GM12873 (cell line): Measurements from ENCODE around the gene GNAS.

ENCODE experiments used
- TF ChIP-seq, protein P1 (sequence below): IDR thresholded peaks from 2 replicates; pipeline ENCODE4 v1.5.1; 2012; ENCODE audit warnings: low read depth, mild to moderate bottlenecking, moderate library complexity, low read length, control low read depth; ENCODE audit not compliant: insufficient read depth; ENCODE audit errors: missing control alignments

GNAS gene

DNA sequence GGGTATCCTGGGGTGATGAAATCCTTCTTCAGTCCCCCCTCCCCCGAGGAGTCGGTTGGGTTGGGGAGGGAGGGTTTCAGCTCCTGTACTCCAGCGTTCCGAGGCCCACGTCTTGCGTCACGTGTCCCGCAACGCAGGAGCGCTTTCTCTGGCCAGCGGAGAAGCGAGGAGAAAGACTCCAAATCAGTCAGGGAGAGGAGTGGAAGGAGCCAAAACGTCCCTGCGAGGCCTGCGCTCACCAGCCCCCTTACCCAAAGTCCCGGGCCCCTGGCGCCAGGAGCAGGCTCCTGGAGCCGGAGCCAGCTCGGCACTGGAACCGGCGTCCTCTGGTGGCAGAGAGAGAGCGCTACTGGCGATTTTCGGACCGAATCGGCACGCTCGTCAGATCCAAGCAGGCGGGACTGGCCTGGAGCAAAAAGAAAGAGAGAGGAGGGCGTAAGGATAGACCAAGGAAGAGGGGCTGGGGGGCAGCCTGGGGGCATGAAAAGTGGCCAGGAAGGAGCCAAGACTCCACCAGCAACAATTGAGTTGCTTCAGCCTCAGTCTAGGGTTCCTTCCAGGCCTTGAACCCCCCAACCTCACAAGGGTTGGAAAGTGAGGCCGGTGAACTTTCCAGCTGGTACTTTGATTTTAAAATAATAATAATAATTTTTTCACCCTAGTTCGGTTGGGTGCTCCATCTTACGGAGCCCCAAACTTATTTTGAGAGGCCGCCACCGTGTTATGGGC, at the start of gene GNAS:
TSS of gene GNAS (plus strand) at position 174 of the 729 bp plus-strand sequence.
- TF ChIP-seq, protein P1, sequence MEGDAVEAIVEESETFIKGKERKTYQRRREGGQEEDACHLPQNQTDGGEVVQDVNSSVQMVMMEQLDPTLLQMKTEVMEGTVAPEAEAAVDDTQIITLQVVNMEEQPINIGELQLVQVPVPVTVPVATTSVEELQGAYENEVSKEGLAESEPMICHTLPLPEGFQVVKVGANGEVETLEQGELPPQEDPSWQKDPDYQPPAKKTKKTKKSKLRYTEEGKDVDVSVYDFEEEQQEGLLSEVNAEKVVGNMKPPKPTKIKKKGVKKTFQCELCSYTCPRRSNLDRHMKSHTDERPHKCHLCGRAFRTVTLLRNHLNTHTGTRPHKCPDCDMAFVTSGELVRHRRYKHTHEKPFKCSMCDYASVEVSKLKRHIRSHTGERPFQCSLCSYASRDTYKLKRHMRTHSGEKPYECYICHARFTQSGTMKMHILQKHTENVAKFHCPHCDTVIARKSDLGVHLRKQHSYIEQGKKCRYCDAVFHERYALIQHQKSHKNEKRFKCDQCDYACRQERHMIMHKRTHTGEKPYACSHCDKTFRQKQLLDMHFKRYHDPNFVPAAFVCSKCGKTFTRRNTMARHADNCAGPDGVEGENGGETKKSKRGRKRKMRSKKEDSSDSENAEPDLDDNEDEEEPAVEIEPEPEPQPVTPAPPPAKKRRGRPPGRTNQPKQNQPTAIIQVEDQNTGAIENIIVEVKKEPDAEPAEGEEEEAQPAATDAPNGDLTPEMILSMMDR, result peak; percentile 72

DNA sequence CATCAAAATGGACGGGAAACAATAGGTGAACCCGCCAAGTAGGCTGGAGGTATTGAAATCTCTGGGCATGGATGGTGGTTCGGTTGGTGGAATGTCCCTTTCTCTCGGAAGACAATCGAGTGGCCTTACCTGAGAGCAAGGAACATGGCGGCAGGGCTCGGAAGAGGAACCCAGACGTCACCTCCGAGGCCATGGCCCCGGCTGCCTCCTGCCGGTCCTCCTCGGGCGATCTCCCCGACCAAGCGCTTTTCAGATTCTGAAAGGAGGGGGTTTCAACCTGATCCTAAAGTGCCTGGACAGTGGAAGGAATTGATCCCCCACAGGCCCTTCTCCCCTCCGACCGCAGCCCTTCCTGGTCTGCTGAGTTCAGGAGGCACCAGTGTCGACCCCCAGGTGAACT, 49.0 kb upstream of the GNAS start:
- TF ChIP-seq, protein P1, result no peak

DNA sequence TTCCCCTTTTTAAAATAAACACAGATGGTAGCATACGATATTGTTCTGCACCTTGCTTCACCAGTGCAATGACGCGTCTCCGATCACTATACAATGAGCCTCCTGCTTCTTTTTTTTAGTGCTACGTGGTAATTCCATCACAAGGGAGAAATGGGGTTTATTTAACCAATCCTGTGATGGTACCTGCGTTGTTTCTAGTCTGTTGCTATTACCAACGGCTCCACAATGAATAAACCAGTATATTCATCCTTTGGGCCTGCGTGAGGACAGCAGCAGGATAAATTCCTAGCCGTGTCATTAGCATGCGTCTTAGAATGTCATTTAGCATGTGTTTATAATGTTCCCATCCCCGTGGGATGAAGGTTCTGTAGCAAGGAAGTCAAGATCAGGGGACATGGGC, 44.7 kb upstream of the GNAS start:
- TF ChIP-seq, protein P1, result no peak

DNA sequence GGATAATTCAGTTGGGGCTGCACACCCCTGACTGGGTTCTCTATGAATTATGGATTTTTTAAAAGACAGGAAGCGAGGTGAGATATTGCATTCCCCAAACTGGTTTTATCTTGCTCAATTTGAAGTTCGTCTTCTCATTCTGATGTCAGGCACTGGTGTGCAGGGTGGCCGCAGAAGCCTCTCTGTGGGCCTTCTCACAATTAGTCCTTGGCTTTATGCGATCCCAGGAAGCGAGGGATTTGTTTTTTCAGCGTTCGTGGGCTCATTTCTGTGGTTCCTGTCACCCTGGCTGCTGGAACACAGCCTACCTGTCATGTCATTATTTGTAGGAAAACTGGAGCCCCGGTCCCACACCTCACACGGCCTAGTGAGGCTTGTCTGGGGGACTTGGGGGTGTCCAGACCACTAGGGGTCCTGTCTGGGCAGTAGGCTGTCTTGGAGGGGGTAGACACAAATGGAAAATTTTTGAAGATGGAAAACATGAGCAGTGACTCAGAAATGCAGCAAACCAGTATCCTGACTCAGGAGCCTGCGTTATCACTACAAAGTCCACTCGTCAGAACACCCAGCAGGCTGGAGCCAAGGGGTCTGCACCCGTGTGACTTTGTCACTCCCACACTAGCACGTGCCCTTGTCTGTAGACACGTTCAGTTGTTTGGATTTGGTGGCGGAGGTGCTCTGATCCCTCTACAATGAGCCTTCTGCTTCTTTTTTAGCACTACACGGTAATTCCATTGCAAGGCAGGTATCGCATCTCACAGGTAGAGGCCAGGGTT, 44.1 kb upstream of the GNAS start:
- TF ChIP-seq, protein P1, result no peak

DNA sequence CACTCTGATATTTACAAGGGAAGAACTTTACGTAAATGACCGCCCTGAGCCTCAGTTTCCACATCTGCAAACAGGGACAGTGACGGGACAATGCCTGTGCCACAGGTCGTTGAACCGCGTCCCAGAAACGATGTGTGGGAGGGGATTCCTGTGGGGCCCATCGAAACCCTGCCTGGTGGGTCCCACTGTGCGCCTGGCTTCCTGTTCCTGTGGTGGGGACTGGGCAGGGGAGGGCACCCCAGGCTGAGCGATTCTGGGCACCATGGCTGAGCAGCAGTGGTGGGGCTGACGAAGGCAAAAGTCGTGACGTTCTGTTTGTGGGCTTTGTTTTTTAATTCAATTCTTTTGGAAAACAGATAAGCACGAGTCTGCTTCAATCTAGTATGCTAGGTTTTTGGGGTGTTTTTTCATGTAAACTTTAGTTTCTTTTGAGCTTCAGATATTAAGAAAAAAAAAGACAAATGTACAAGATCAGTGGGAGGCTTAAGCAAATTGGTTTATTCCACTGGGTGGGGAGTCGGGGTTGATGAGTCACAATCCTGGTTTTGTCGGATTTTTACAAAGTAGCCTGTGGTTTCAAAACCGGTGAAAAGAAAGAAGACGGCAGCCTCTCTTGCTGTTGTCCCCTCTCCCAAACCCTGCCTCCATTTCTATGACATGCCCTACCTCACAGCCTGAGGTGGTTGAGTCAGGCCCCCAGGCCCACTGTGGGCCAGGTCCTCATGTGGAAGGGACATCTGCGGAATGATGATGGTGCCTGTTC, 42.2 kb upstream of the GNAS start:
- TF ChIP-seq, protein P1, result no peak

DNA sequence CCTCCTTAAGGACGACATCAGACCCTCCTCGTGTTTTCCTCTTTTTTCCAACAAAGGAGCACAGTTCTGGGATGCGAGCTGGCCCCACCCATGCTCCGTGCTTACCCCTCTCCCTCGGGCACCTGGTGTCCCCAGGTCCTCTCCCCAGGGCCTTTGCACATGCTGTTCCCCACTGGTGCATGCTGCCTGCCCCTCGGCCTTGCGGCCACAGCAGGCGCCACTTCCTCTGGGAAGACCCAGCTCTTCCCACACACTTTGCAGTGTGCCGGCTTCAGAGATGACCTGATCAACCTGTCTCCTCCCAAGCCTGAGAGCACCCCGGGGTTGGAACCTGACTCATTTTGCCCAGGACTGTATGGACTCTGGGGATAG, 41.7 kb upstream of the GNAS start:
- TF ChIP-seq, protein P1, result no peak

DNA sequence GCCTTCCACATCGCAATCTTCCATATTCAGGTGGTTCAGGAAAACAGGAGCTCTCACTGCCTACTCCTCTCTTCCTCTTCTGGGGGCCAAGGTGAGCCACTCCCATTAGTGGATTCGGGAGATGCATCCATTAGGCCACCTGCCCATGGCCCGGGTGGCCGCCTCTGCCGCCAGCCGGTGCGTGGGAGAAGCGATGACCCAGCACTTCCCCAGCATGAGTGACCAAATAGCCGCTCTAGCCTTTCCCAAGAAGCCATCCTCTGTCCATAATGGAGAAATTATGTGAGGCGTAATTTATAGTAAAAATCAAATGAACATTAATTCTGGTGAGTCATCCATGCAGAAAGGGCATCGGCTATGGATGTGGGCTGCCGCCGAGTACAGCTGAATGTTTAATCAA, 41.2 kb upstream of the GNAS start:
- TF ChIP-seq, protein P1, result no peak
